ENCODE data around the gene PRKCH. TPM values are rescaled to one million over a fixed set of nuclear protein-coding genes. Genes with fewer than 3 reads are reported as not detected.

The PRKCH gene
- total RNA-seq, 6 experiments from 2014 or later = 5.0 to 12.1 (median 8.8) TPM

GRCh38 chr14:61382842-61383241, 61.5 kb downstream of the PRKCH start:
- no peaks in the 10 kb centered on the region for H3K36me3 ChIP-seq
- TF ChIP-seq POLR2A (IDR thresholded peaks at IDR 0.05) = no peak
- H3K4me3 ChIP-seq = no peak overlapping the region
- no peaks in the 10 kb centered on the region for H3K4me1 ChIP-seq
- H3K27ac ChIP-seq = no peak overlapping the region
- 90% methylated on average over 2 of the region's 2 CpGs for WGBS (ENCODE audit: insufficient coverage, low coverage, low lambda C conversion rate, missing lambda C conversion rate)
- ATAC-seq = no peak
- intact Hi-C loops (cut with DNase I) = no loop called here
- H3K9me3 ChIP-seq = no peaks in the 10 kb centered on the region
- H3K27me3 ChIP-seq = no peaks in the 10 kb centered on the region
- no peak for DNase-seq

GRCh38 chr14:61385002-61385685, 63.8 kb downstream of the PRKCH start:
- Histone ChIP-seq H3K27me3 (no peaks in the 10 kb centered on the region), H3K9me3 (no peaks in the 10 kb centered on the region), H3K4me1 (no peaks in the 10 kb centered on the region), H3K36me3 (no peaks in the 10 kb centered on the region), H3K27ac (no peak overlapping the region), H3K4me3 (no peak overlapping the region)
- TF ChIP-seq, protein P1, sequence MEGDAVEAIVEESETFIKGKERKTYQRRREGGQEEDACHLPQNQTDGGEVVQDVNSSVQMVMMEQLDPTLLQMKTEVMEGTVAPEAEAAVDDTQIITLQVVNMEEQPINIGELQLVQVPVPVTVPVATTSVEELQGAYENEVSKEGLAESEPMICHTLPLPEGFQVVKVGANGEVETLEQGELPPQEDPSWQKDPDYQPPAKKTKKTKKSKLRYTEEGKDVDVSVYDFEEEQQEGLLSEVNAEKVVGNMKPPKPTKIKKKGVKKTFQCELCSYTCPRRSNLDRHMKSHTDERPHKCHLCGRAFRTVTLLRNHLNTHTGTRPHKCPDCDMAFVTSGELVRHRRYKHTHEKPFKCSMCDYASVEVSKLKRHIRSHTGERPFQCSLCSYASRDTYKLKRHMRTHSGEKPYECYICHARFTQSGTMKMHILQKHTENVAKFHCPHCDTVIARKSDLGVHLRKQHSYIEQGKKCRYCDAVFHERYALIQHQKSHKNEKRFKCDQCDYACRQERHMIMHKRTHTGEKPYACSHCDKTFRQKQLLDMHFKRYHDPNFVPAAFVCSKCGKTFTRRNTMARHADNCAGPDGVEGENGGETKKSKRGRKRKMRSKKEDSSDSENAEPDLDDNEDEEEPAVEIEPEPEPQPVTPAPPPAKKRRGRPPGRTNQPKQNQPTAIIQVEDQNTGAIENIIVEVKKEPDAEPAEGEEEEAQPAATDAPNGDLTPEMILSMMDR (IDR thresholded peaks at IDR 0.05) = no peak
- TF ChIP-seq POLR2A (IDR thresholded peaks at IDR 0.05) = no peak
- intact Hi-C loops (cut with DNase I) = no loop called here
- ATAC-seq = peak in 3 of 4 donors; percentile 31 to 48 (median 48)
- no peak for DNase-seq
- WGBS (ENCODE audit: insufficient coverage, low coverage, low lambda C conversion rate, missing lambda C conversion rate) = 54% methylated on average over 6 of the region's 6 CpGs

GRCh38 chr14:61386173-61386772, 64.9 kb downstream of the PRKCH start:
- intact Hi-C loops (cut with DNase I) = no loop called here
- no peaks in the 10 kb centered on the region for H3K36me3 ChIP-seq
- WGBS (ENCODE audit: insufficient coverage, low coverage, low lambda C conversion rate, missing lambda C conversion rate) = 73% methylated on average over 9 of the region's 9 CpGs
- H3K4me3 ChIP-seq = no peak overlapping the region
- ATAC-seq = no peak
- H3K27me3 ChIP-seq = no peaks in the 10 kb centered on the region
- H3K9me3 ChIP-seq = no peaks in the 10 kb centered on the region
- no peak for DNase-seq
- no peak for TF ChIP-seq POLR2A (IDR thresholded peaks at IDR 0.05)
- TF ChIP-seq, protein P1 (IDR thresholded peaks at IDR 0.05) = no peak
- no peak overlapping the region for H3K27ac ChIP-seq
- no peaks in the 10 kb centered on the region for H3K4me1 ChIP-seq

DNA sequence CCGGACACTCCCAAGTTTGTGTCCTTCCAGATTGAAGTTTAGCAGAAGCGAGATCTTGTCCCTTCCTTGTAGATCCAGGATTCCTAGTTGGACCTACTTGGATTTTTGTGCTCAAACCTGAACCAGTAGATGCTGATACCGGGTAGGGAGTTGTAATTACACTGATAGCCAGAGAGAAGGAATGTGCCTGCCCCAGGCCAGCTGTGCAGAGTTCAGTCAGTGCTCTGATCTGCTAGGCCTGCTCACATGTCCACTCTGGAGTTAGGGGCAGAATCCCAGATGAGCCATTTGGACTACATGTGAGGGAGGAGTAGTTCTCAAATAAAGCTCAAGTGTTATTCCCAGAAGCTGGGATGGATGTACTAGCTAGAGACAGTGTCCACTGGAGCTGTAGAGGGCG, 65.7 kb downstream of the PRKCH start:
- no peaks in the 10 kb centered on the region for H3K36me3 ChIP-seq
- H3K27ac ChIP-seq = no peak overlapping the region
- H3K27me3 ChIP-seq = no peaks in the 10 kb centered on the region
- WGBS (ENCODE audit: insufficient coverage, low coverage, low lambda C conversion rate, missing lambda C conversion rate) = 78% methylated on average over 4 of the region's 4 CpGs
- H3K4me3 ChIP-seq = no peak overlapping the region
- TF ChIP-seq POLR2A (IDR thresholded peaks at IDR 0.05) = no peak
- TF ChIP-seq, protein P1 (IDR thresholded peaks at IDR 0.05) = no peak
- DNase-seq (no peak), ATAC-seq (no peak)
- H3K9me3 ChIP-seq = no peaks in the 10 kb centered on the region
- H3K4me1 ChIP-seq = no peaks in the 10 kb centered on the region
- intact Hi-C loops (cut with DNase I) = no loop called here

GRCh38 chr14:61388173-61388975, 67.0 kb downstream of the PRKCH start:
- Histone ChIP-seq H3K27me3 (no peaks in the 10 kb centered on the region), H3K4me3 (no peak overlapping the region), H3K27ac (no peak overlapping the region), H3K9me3 (no peaks in the 10 kb centered on the region), H3K36me3 (no peaks in the 10 kb centered on the region), H3K4me1 (no peaks in the 10 kb centered on the region)
- 65% methylated on average over 5 of the region's 7 CpGs for WGBS (ENCODE audit: insufficient coverage, low coverage, low lambda C conversion rate, missing lambda C conversion rate)
- no peak for DNase-seq
- intact Hi-C loops (cut with DNase I) = no loop called here
- TF ChIP-seq, protein P1 (IDR thresholded peaks at IDR 0.05) = no peak
- TF ChIP-seq POLR2A (IDR thresholded peaks at IDR 0.05) = no peak
- peak in 3 of 4 donors; percentile 30 to 44 (median 38) for ATAC-seq
